NCI-H69 (cell line): Measurements from ENCODE around the gene MAP2K2.

Experiments
- DNase-seq: peaks from one replicate; lab custom pipeline; 2025; lab: John Stamatoyannopoulos, UW

Gene MAP2K2

DNA sequence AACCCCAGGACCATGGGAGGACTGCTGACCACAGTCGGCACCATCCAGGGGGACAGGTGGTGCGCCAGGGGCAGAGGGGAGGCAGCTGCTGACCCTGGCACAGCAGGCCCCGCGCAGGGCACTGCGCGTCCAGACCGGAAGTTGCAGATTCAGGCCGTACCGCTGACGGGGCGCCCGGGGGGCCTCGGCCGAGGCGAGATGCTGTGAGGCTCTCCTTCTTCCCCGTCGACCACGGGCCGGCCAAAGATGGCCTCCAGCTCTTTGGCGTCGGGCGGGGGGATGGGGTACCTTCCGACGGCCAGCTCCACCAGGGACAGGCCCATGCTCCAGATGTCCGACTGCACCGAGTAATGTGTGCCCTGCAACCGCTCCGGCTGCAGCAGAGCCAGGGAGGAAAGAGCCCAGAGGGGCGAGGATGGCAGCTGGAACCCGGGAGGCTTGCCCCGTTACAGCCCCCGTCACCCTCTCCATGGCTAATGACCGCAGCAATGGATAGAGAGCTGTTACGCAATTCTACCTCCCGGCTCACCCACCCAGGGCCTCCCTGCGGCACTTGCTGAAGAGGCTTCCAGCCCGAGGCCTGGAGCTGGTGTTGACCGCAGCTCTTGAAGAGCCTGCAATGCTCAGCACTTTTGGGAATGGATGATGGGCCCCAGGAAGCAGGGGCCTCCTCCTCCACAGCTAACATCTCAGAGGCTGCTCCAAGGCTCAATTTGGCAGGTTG lies 24.7 kb downstream of the MAP2K2 start:
- no peak for DNase-seq

DNA sequence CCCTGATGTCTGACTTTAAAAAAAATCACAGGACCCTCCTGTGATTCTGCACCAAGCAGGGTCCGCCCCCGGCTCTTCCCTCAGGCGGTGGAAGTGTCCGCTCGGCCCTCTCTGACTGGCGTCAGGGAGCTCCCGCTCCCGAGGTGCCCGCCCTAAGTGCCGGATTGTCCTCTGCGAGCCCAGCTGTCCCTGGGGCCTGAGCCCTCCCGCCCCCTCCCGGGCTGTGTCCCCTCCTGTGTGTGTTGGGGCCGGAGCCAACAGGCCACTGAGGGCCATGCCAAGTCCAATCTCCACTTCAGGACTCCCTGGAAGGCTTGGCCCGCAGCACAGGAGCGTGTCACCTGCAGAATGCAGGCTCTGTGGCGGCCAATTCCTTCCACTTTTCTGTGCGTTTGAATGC lies 25.4 kb downstream of the MAP2K2 start:
- DNase-seq, result no peak

DNA sequence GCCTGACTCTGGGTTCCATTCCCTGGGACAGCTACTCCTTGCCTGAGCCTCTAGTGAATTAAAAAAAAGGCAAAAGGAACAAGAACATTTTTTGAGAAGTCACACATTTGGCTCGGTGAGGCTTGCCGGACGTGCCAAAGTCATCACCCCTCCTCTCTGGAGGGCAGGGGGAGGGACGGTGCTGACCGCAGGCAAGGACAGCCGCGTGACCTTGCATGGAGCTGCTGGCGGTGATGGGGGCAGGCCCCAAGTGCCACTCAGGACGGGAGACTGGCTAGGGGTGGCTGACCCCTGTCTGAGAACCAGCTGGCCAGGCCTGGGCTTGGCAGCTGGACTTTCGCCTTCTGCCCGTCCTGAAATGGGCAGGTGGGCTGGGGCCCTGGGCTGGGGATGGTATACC lies 26.4 kb downstream of the MAP2K2 start:
- no peak for DNase-seq

DNA sequence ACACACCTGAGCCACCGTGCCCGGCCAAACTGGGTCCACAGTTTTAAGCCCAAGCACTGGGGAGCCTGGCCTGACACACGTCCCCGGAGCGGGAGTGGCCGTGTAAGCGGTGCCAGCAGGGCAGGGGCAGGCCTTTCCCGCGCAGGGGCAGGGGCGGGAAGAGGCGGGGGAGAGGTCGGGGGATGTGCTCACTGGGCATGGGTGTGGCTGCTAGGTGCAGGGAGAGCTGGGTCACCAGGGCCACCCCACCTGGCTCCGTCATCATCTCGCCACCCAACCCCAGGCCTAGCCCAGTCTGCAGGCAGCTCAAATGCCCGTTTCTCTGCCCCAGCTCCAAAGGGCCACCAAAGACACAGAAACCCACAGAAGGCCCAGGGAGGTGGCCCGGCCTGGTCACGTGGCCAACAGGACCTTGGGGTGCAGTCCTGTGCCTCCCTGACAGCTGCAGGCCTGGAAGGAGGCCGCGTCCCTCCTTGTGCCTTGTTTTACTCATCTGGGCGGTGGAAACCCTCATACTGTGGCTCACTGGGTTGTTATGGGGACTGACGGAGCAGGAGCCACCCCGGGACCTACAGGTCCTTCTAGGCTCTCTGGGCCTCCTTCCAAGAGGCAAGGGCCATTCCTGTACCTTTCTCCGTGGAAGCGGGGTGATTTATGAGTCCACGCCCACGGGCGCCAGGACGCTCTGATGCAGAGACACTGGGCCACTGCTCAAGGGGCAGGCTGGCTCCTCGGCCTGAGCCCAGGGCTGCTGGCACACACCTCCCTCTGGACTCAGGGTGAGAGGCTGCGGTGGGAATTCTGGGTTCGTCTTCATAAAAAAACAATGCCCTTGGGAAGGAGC lies 27.7 kb downstream of the MAP2K2 start:
- no peak for DNase-seq

DNA sequence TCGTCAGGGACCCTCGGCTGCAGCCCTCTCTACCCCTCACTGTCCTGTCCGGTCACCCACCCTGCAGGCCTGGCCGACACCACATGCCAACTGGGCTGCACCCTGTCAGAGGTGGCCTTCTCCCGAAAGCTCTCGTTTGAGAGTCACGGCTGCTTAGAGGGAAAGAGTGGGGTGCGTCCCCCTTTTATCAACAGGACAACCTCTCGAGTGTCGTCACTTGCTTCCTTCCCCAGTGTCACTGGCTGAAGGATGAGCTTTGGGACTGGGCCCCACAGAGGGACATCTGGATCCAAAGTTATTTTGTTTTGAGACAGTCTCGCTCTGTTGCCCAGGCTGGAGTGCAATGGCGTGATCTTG lies 28.5 kb downstream of the MAP2K2 start:
- no peak for DNase-seq

DNA sequence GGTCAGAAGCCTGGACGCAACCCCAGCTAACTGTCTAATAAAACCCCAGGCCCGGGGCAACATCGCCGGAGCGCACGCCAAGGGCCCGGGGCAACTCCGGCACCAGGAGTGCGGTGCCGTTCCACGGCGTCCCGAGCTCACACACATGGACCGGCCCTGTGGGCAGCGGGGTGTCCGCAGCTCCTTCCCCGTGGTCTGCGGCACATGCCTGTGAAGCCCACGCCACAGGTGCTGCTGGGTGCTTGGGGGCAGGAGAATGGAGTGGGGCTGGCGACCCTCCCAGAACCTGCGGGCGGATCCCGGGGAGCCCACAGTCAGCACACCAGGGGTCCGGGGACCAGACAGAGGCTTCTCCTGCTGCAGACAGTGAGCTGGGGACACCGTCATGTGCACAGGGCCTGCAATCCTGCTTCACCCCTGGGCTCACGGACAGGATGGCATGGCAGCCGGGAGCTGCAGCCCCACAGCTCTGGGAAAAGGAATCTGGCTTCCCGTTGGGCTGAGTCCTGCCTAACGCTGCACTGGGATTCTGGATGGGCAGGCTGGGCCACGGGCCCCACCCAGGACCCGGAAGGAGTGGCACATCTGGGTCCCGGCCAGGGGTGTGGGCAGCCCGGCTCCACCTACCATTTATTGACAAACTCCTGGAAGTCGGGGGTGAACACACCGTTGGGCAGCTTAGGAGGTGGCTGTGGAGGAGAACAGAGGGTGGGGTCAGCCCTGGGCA lies 29.0 kb downstream of the MAP2K2 start:
- DNase-seq, result no peak

DNA sequence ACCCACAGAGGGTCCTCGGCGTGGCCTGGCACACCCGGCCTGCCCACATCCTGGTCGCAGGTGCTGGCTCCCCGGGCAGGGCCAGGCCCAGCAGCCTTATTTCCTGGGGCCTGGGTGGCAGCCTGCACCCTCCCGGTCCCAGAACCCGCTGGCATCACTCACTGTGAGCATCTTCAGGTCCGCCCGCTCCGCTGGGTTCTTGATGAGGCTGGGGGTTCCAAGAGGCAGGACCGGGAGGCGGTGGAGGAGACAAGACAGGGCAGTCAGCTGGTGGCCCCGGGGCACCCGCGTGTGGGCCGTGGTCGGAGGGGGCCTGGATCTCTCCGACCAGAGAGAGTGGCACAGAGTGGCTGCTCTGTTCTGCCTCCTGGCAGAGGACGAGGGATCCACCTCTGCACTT lies 29.6 kb downstream of the MAP2K2 start:
- no peak for DNase-seq

DNA sequence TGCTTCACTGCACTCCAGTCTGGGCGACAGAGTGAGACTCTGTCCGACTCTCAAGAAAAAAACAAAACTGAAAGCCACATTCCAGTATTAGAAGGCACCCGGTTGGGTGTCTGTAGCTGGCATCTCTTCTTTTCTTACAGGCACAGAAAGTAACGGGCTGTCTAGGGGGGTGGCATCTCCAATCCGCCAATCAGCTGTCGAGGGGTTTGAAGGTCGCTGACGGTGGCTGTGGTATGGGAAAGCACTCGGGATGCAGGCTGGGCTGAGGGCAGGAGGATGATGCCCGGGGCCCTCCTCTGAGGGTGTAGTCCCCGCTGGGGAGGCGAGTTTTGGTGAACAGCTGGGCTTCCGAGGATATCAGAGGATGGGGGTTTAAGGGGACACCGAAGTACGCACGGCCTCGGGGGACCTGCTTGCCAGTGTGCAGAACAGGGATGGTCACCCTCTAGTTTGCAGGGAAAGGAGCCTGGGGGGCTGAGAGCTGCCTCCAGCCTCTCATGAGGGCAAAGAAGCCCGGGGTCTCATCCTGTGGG lies 30.2 kb downstream of the MAP2K2 start:
- no peak for DNase-seq

DNA sequence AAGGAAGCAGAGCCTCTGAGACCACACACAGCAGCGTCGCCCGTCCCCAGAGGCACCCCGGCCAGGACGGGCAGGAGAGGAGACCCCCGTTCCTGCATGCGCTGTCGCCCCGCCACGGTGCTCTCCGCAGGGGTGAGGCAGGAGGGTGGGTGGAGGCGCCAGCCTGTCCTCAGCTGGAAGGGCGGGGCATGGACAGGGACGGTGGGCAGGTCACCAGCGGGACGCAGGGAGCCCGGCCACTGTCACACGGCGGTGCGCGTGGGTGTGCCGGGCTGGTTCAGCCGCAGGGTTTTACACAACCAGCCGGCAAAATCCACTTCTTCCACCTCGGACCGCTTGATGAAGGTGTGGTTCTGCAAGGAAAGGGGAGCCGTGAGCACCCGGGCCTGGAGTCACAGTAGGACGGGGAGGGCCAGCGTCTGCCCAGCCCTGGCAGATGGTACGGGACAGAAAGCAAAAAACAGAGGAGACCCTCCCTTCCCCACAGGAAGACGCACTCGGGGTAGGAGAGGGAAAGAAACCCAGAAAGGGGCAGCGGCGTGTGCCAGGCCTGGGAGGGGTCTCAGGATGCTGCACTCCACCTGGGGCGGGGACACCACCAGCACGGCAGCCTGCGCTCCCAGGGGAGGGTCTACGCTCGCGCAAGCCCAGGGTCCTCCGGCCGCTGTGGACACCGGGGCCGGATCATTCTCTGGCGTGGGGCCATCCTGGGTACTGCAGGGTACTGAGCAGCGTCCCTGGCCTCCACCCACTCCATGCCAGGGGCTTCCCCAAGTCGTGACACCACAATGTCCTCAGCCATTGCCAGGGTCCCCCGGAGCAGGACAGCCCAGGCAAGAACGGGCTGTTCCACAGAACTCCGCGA lies 33.3 kb downstream of the MAP2K2 start:
- no peak for DNase-seq

DNA sequence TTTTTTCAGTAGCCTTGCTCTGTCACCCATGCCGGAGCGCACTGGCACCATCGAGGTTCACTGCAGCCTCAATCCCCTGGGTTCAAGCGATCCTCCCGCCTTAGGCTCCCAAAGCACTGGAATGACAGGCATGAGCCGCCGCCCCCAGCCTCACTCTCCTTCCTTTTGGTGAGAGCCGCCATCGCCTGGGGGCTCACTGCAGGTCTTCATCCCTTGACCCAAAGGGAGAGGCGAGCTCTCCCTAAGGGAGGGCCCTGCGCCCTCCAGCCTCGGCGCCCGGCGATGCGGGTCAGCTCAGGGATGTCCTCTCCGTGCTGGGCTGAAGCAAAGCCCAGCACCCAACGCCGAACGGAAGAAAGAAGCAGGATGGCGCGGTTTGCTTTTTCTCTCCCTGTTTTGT lies 34.0 kb downstream of the MAP2K2 start:
- DNase-seq, result no peak

DNA sequence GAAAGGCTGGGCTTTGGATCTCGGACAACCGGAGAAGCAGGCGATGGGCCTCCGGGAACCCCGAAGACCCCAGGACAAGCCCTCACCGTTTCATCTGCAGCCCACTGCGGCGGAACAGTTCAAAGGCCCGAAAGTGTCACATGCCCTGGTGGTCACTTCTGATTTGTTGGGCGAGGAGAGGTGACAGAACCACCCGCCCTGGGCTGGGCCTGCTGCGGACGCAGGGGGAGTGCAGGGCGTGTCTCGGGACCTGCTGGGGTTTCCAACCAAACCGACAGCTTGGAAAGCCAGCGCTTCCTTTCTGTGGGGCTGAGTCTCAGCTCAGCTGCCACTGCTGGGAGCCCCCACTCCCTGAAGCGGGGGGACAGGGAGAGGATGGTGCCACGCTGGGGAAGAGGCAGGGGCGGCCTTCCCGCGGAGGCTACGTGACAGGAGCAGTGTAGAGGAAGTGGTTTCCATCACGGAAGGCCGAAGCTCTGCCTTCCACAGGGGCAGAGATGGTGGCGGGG lies 34.5 kb downstream of the MAP2K2 start:
- no peak for DNase-seq

DNA sequence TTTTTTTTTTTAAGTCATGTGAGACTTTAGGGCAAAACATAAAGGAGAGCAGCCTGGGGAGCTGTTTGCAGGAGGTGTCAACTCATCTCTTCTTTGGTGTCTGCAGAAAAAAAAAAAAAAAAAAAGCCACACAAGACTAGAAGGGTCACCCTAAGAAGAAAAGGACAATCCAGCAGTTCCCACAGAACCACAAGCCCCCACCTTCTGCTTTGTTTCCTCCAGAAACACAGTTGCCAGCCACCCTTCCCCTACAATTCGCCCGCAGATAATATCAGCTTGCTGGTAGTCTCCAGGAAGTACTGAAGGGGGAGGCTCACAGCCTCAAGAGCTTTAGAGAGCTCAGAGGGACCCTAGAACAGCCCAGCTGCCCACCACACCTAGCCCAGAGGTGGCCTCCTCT lies 34.9 kb downstream of the MAP2K2 start:
- no peak for DNase-seq

DNA sequence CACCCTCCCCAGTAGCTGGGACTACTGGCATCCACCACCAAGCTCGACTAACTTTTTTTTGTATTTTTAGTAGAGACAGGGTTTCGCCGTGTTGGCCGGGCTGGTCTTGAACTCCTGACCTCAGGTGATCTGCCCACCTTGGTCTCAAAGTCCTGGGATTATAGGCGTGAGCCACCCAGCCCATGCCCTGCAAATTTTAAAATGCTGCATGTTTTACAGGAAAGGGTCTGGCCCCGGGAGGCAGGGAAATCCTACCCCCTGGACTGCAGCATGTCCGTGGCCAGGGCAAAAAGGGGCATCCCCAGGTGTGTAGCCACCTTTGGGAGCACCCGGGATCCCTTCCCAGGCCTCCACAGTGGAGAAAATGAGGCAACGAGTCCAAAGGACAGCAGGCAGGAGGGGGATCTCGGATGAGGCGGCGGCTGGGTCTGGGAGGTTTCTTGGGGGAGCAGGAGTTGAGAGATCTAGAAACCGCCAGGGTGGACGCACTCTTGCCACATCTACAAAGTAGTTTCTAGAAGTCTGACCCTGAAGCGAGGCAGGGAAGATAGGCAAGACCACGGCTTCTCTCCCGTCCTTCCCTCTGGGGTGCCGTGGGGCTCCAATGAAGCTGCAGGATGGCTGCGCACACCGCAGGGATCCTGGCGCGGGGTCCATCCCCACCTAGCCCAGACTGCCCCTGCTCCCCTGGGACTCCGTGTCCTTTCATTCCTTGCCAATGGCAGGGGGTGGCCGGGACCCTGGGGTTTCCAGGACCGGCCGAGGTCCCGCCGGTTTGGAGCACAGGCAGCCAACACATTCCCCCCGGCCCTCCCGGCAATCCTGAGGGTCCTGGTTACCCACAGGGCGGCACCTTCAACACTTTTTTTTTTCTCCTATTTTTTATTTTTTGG lies 35.9 kb downstream of the MAP2K2 start:
- no peak for DNase-seq

DNA sequence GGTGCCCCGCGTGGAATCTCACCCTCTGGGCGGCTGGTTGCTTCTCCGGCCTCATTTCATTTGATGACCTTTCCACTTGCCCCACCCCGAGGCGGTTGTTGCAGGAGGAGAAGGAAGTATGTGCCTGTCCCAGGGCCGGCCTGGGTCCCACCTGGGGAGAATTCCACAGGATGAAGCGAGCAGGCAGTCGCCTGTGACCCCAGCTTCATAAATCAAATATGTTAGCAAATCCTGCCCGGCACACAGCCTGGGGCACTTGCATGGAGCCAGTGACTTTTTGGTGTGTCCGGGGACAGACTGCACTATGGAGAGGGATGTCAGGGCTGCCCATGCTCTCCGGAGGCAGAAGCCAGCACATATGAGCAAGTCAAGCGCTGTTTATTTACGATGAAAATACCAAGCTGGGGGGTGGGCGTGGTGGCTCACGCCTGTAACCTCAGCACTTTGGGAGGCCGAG lies 37.5 kb downstream of the MAP2K2 start:
- DNase-seq, result peak; percentile 33

DNA sequence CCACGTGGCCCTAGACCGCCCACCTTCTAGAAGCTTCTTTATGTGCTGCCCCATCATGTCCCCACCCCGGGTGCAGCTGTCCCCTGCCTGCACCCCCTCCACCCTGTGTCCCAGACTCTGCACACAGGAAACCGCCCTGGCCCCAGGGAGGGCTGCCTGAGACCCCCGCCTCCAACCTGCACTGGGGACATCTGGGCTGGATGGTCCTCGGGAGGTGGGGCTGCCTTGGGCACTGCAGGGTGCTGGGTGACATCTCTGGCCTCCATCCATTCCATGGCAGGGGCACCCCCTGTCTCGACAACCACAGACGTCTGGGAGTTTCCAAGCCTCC lies 39.4 kb downstream of the MAP2K2 start:
- DNase-seq, result no peak

DNA sequence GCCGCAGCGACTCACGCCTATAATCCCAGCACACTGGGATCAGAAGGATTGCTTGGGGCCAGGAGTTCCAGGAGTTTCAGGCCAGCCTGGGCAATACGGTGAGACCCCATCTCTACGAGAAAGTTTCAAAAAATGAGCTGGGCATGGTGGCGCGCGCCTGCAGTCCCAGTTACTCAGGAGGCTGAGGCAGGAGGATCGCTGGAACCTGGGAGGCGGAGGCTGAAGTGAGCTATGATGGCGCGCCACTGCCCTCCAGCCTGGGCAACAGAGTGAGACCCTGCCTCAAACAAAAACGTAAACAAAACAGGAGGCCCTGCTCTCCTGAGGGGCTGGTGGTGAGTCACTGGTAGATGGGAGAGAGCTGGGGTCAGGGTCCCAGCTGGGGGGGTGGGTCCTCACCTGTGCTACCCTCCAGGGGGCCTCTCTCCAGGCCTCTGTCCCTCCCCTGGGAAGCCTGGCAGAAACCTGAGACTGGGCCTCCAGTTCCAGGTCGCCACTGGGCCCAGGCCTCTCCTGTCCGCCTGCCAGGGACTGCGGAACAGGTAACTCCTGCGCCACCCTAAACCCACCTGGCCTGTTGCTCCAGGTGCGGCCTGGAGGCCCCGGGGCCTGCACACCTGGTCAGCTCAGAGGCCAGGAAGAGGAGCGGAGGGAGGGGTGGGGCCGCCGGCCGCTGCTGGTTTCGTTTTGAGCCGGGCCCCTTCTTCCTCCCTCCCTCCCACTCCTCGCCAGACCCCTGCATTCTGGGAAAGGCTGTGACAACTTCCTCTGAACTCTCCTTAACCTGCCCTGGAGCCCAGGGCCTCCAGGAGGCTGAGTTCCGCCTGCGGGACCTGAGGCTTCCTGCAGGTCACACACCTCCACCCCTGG lies 40.0 kb downstream of the MAP2K2 start:
- no peak for DNase-seq

DNA sequence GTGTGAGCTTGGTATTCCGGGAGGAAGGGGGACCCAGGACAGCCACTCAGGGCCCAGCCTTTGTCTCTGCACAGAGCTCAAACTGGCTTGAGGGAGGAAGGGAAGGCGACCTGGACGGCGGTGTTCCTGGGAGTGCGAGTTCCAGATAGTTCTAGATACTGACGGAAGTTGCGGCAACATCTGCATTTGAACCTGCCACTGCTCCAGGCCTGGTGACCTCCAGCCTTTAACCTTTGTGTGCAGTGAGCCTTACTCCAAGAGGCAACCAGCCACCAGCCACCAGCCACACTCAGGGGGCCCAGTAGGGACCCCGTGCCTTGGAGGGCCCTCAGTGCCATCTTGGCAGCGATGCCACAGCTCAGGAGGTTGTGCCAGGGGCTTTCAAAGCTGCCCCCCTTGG lies 41.8 kb downstream of the MAP2K2 start:
- no peak for DNase-seq

DNA sequence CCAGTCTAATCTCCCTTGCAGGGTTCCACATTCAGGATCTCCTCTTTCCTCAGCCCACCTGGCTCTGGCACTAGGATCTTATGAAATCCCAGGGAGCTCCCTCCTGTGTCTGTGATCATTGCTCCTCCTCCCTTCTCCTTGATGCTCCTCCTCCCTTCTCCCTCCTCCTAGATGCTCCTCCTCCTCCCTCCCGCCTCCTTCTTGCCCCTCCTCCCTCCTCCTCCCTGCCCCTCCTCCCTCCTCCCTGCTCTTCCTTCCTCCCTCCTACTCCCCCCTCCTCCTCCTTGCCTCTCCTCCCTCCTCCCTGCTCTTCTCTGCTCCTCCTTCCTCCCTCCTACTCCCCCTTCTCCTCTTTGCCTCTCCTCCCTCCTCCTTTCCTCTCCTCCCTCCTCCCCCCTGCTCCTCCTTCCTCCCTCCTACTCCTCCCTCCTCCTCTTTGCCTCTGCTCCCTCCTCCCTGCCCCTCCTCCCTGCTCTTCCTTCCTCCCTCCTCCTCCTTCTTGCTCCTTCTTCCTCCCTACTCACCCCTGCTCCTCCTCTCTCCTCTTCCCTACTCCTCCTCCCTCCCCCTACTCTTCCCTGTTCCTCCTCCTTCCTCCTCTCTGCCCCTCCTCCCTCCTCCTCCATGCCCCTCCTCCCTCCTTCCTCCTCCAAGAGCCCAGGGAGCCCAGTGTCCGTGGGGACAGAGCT lies 42.3 kb downstream of the MAP2K2 start:
- peak; percentile 34 for DNase-seq

DNA sequence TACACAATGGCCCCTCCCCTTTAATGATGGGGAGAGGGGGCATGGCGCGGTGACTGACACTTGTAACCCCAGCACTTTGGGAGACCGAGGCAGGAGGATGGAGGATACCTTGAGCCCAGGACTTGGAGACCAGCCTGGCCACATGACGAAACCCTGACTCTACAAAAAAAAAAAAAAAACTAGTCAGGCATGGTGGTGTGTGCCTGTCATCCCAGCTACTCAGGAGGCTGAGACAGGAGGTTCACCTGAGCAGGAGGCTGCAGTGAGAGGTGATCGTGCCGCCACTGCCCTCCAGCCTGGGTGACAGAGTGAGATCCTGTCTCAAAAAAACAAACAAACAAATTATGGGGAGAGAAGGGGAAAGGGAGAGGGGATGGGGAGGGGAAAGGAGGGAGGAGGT lies 43.4 kb downstream of the MAP2K2 start:
- no peak for DNase-seq
